ENCODE measurements around the gene SLFN14. TPM values are rescaled to one million over a fixed set of nuclear protein-coding genes. Genes with fewer than 3 reads are reported as not detected.
"Not testable (repeated sequence)": the region's sequence is repeated elsewhere in the genome, so short reads cannot be mapped to it uniquely, and the experiment has no call there.

The SLFN14 gene
- total RNA-seq, 1 donor from 2014 or later: not detected

DNA sequence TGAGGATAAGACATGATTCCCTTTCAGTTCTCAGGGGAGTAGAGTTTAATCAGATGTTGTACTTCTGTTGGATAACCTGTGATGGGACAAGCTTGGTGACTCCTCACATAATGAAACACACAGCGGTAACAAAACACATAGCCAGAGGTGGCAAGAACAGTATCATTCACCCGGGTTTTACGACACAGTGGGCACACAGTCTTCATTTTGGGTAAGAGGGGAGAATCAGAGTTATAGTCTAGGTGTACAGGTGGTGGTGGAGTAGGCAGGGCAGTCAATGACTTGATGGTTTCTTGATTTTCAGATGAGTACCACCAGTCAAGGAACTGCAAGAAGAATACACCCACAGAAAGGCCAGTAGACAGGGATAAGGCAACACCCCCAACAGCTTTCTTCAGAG, 15.1 kb upstream of the SLFN14 start:
- H3K27me3 Mint-ChIP-seq (ENCODE audit: low read depth): no peaks in the 10 kb centered on the region
- H3K4me1 Mint-ChIP-seq: peaks cover 25% of the 10 kb centered on the region
- DNase-seq (ENCODE audit: low read depth, low spot score): no peak
- H3K27ac Mint-ChIP-seq (ENCODE audit: unreplicated experiment): no peak overlapping the region
- no peaks in the 10 kb centered on the region for H3K9me3 Mint-ChIP-seq
- peak overlapping the region; percentile 93 for H3K4me3 Mint-ChIP-seq
- no peaks in the 10 kb centered on the region for H3K36me3 Mint-ChIP-seq (ENCODE audit: low read depth)
- TF ChIP-seq, protein P1, sequence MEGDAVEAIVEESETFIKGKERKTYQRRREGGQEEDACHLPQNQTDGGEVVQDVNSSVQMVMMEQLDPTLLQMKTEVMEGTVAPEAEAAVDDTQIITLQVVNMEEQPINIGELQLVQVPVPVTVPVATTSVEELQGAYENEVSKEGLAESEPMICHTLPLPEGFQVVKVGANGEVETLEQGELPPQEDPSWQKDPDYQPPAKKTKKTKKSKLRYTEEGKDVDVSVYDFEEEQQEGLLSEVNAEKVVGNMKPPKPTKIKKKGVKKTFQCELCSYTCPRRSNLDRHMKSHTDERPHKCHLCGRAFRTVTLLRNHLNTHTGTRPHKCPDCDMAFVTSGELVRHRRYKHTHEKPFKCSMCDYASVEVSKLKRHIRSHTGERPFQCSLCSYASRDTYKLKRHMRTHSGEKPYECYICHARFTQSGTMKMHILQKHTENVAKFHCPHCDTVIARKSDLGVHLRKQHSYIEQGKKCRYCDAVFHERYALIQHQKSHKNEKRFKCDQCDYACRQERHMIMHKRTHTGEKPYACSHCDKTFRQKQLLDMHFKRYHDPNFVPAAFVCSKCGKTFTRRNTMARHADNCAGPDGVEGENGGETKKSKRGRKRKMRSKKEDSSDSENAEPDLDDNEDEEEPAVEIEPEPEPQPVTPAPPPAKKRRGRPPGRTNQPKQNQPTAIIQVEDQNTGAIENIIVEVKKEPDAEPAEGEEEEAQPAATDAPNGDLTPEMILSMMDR (conservative IDR thresholded peaks at IDR 0.05): no peak

DNA sequence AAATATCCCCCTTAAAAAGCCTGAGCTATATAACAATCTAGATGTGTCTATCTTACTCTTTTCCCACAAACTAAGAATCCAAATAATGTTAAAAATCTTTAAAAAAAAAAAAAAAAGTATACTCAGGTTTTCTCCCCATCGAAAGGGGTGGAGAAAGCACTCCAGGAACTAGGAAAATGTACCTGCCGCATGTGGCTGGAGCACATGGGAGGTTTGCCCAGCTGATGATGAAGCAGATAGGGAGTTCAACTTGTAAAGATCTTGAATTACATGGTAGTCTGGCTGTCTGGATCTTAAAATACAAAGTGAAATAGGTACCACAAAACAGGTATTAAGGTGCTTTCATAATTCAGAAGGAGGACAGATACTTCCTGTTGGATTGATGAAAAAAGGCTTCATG, 8.8 kb upstream of the SLFN14 start:
- no peaks in the 10 kb centered on the region for H3K9me3 Mint-ChIP-seq
- H3K27ac Mint-ChIP-seq (ENCODE audit: unreplicated experiment): no peak overlapping the region
- peaks cover 32% of the 10 kb centered on the region for H3K27me3 Mint-ChIP-seq (ENCODE audit: low read depth)
- TF ChIP-seq, protein P1 (conservative IDR thresholded peaks at IDR 0.05): no peak
- peak overlapping the region; percentile 72 for H3K4me3 Mint-ChIP-seq
- H3K36me3 Mint-ChIP-seq (ENCODE audit: low read depth): no peaks in the 10 kb centered on the region
- peaks cover 29% of the 10 kb centered on the region for H3K4me1 Mint-ChIP-seq
- DNase-seq (ENCODE audit: low read depth, low spot score): no peak

DNA sequence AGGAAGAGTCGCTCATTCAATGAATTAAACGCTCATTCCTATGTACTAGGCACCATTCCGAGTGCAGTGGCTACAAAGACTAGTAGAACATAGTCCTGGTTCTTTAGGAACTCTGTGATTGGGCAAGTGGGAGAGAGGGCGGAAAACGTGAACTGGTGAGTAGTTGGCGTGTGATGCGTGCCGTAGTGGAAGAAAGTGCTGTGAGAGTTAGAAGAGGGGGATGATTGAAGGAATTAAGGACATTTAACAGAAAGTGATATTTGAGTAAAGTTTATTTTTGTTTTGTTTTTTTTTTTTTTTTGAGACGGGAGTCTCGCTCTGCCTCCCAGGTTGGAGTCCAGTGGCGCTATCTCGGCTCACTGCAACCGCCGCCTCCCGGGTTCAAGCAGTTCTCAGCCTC, 7.9 kb upstream of the SLFN14 start:
- Mint-ChIP-seq H3K4me3 (peak overlapping the region; percentile 95), H3K4me1 (peaks cover 29% of the 10 kb centered on the region), H3K27me3 (ENCODE audit: low read depth) (peaks cover 41% of the 10 kb centered on the region), H3K27ac (ENCODE audit: unreplicated experiment) (no peak overlapping the region), H3K36me3 (ENCODE audit: low read depth) (no peaks in the 10 kb centered on the region), H3K9me3 (no peaks in the 10 kb centered on the region)
- TF ChIP-seq, protein P1 (conservative IDR thresholded peaks at IDR 0.05): no peak
- no peak for DNase-seq (ENCODE audit: low read depth, low spot score)

DNA sequence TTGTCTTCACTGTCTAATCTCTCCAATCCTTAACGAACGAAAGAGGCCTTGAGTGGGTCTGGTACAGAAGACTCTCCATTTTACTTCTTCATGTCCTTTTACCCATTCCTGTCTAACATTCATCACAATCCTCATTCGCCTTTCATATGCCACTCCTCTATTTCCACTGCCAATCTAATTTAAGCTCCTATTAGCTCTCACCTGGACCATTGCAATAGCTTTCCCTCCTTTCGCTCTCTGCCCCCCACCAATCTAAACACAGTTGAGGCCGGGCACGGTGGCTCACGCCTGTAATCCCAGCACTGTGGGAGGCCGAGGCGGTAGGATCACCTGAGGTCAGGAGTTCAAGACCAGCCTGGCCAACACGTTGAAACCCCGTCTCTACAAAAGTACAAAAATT, 6.3 kb upstream of the SLFN14 start:
- H3K9me3 Mint-ChIP-seq: no peaks in the 10 kb centered on the region
- no peak overlapping the region for H3K27ac Mint-ChIP-seq (ENCODE audit: unreplicated experiment)
- TF ChIP-seq, protein P1 (conservative IDR thresholded peaks at IDR 0.05): no peak

DNA sequence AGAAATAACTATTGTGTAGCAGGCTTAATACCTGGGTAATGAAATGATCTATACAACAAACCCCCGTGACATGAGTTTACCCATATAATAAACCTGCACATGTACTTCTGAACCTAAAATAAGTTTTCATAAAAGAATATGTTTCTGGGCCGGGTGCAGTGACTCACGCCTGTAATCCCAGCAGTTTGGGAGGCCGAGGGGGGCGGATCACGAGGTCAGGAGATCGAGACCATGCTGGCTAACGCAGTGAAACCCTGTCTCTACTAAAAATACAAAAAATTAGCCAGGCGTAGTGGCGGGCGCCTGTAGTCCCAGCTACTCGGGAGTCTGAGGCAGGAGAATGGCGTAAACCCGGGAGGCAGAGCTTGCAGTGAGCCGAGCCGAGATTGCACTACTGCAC, 2.6 kb upstream of the SLFN14 start:
- peaks cover 72% of the 10 kb centered on the region for H3K27me3 Mint-ChIP-seq (ENCODE audit: low read depth)
- not testable (repeated sequence) for H3K4me1 Mint-ChIP-seq; H3K27ac Mint-ChIP-seq (ENCODE audit: unreplicated experiment); H3K4me3 Mint-ChIP-seq; H3K36me3 Mint-ChIP-seq (ENCODE audit: low read depth); DNase-seq (ENCODE audit: low read depth, low spot score); H3K9me3 Mint-ChIP-seq

More for the DNA sequence above, 6.3 kb upstream of the SLFN14 start:
- no peak for DNase-seq (ENCODE audit: low read depth, low spot score)
- H3K4me1 Mint-ChIP-seq: peaks cover 29% of the 10 kb centered on the region
- no peaks in the 10 kb centered on the region for H3K36me3 Mint-ChIP-seq (ENCODE audit: low read depth)
- H3K27me3 Mint-ChIP-seq (ENCODE audit: low read depth): peaks cover 47% of the 10 kb centered on the region
- peak overlapping the region; percentile 95 for H3K4me3 Mint-ChIP-seq

DNA sequence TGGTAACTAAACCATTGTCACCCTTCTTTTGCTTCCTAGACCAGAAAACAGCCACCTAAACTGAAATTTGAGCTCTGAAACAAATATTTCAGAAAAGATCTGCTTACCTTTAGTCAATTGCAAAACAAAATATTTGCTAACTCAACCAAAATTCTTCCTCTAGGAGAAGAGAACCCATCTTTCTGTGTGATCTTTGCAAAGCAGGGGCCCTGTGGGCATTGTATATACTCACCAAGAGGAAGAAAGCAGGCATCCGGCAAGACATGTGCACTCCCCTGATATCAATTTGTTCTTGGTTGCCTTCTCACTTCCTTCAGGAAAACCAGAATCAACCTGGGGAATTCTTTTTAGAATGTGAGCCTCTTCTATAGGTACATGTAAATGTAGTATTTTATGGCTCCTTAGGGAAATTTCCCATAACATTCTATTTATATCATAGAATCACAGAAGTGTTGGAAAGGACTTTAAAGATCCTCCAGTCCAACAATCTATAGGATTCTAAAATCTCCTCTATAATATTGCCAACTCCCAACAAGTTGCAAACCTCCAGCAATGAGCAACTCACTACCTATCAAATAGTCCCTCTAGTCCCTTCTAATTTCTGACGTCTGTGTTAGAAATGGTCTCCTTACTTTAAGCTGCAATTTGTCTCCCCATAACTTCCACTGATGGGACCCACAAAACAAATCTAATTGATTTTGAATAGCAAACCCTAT, 966 bp downstream of the SLFN14 start:
- no peak for DNase-seq (ENCODE audit: low read depth, low spot score)
- Mint-ChIP-seq H3K4me1 (no peaks in the 10 kb centered on the region), H3K36me3 (ENCODE audit: low read depth) (no peaks in the 10 kb centered on the region), H3K9me3 (no peaks in the 10 kb centered on the region), H3K27ac (ENCODE audit: unreplicated experiment) (no peak overlapping the region), H3K27me3 (ENCODE audit: low read depth) (peaks cover 70% of the 10 kb centered on the region), H3K4me3 (no peak overlapping the region)
- TF ChIP-seq, protein P1 (conservative IDR thresholded peaks at IDR 0.05): no peak

Data from neural crest cell (in vitro differentiated cells).